Fibroblast of pulmonary artery (primary cell): ENCODE measurements around the gene SLC25A21.

Experiments used
- DNase-seq: peaks from one replicate; pipeline ENCODE4 v3.0.0-alpha.2; 2010; ENCODE audit warnings: low read depth
- H3K4me3 ChIP-seq: replicated peaks from 2 replicates; pipeline ENCODE4 v1.5.1; 2011; ENCODE audit warnings: low read depth, mild to moderate bottlenecking, control low read depth, low read length, moderate library complexity
- CTCF ChIP-seq: IDR thresholded peaks from 2 replicates; pipeline ENCODE4 v1.5.1; 2011; ENCODE audit warnings: mild to moderate bottlenecking, control low read depth, low read length, inconsistent platforms; ENCODE audit errors: missing control alignments

SLC25A21 gene

GRCh38 chr14:37063467-37064240 lies 108.8 kb downstream of the SLC25A21 start:
- no peak for TF ChIP-seq CTCF
- no peak for DNase-seq
- H3K4me3 ChIP-seq, result no peak overlapping the region

DNA sequence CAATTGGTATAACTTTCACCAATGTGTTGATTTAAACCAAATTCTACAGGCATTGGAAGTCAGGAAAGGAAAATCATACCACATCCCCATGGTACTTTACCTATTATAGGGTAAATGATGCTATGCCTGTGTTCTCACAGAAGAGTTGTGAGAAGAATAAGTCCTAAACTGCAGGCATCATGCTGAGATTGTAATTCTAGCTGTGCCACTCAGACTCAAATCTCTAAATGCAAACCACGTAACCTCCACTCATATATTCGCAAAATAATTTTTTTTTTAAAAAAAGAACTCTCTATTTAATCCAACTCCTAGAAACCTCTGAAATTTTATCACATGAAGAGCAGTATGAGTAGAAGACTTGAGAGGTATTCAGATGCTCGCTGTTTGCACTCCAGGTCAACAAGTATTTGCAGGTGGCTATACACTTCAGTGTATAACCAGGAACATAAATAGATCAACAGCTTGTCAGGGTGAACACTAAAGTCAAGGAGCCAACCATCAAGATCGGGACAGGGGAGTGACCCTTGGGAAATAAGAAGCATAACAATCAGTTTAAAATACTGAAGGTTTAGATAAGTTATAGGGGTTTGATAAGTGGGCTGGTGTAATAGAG lies 110.1 kb downstream of the SLC25A21 start:
- DNase-seq, result no peak
- no peak for TF ChIP-seq CTCF
- H3K4me3 ChIP-seq, result no peak overlapping the region

- TF ChIP-seq CTCF, result no peak
- no peak overlapping the region for H3K4me3 ChIP-seq
- DNase-seq, result no peak
Measured at GRCh38 chr14:37061697-37062096, 110.7 kb downstream of the SLC25A21 start.

- no peak for DNase-seq
- no peak overlapping the region for H3K4me3 ChIP-seq
- no peak for TF ChIP-seq CTCF
Measured at GRCh38 chr14:37060496-37061260, 111.7 kb downstream of the SLC25A21 start.

DNA sequence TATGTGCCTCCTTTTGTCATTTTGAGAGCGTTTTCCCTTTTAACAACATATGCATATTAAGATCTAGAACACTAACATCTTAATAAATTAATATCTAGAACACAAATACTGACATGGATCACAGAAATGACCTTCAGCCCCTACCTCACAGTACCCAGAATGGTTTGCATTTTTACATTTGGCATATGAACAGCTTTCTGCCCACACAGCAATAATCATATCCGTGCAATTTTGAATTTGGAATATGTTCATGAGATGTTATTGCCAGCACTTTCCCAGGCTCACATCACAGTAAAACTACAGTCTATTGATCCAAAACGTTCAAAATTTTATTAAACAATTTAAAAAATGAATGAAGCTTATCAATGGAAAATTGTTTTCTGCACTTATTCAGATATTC lies 114.6 kb downstream of the SLC25A21 start:
- no peak for DNase-seq

DNA sequence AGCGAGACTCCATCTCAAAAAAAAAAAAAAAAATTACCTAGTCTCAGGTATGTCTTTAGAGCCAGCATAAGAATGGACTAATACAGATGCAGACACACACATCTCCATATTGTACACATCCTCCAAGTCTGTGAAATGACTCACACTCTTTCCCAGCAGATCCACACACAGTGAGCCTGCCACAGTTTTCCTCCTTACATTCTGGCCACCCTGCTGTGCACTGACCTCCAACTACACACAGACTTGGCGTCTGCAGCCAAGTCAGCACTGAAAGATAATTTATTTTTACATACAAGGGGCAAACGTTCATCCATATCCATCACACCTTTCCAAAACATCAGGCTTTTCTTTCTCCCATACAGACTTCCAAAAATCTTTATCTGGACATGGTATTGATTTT lies 115.9 kb downstream of the SLC25A21 start:
- no peak for TF ChIP-seq CTCF
- H3K4me3 ChIP-seq, result no peak overlapping the region
- DNase-seq, result peak; percentile 19

More for the DNA sequence above, 114.6 kb downstream of the SLC25A21 start:
- TF ChIP-seq CTCF, result no peak
- H3K4me3 ChIP-seq, result no peak overlapping the region
